H1 (cell line): Measurements from ENCODE around the gene SLC9B2. TPM values are rescaled to one million over a fixed set of nuclear protein-coding genes. Genes with fewer than 3 reads are reported as not detected.

Experiments used
- polyA plus RNA-seq, 7 experiments: library from polyadenylated mRNA; depleted of rRNA in 3 of 7; stranded (reverse) in 5 of 7; unstranded in 2 of 7; fragments of >200 nt in 5 of 7; fragments of 200-250 nt in 2 of 7; gene quantifications; 1 replicate in 5 of 7; 2 replicates in 1 of 7; 4 replicates in 1 of 7; pipeline versions ENCODE4 v1.2.1 to v1.2.3, GENCODE V29; 2011 to 2013; ENCODE audit warnings: missing spikeins in 2 of 7, mixed read lengths in 2 of 7
- total RNA-seq: library from RNA; stranded (reverse); fragmentation: NEBNext Ultra II Directional; extraction: Animal tissue kit (Norgen Biotek cat#: 25700); gene quantifications from 2 replicates; pipeline ENCODE4 v1.2.1, GENCODE V29; 2021
- TF ChIP-seq, protein P1 (sequence below): fragments of 300-600 bp; sonication (generic); IDR thresholded peaks from 2 replicates; pipeline ENCODE4 v1.7.1; 2012; ENCODE audit warnings: low read length, moderate library complexity, mild to moderate bottlenecking, inconsistent platforms; ENCODE audit not compliant: insufficient replicate concordance

The SLC9B2 gene
- total and polyA plus RNA-seq, 2 of the 8 experiments (the other 6 are each of a cell fraction or from before 2014, with no cell fraction given) = 3.2 to 5.2 TPM

DNA sequence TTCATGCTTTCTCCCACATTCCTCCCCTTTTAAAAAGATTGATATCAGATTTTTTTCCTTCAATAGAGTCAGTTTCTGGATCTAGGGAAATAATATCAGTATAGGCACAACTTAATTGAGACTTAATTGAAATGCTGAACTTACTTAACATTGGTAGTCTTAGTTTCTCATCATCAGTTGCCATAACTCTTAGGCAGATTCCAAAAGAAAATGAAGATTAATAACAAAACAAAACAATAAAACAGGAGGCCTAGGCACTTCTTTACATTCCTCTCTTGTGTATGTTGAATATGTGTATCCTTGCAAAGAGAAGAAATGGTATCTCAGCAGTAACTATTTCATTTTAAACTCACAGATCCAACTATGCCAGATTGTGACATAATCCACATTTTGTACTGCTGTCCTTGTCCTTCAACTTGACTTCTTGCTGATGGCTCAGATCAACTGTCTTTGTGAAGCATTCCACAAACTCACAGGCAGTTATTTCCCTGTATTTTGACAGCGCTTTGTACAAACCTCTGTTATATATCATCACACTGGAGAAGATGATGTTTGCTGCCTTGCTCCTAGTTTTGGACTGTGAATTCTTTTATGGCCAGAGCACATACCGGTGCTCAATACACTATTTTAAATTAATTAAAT lies 9.1 kb upstream of the SLC9B2 start (continued):
- TF ChIP-seq, protein P1, sequence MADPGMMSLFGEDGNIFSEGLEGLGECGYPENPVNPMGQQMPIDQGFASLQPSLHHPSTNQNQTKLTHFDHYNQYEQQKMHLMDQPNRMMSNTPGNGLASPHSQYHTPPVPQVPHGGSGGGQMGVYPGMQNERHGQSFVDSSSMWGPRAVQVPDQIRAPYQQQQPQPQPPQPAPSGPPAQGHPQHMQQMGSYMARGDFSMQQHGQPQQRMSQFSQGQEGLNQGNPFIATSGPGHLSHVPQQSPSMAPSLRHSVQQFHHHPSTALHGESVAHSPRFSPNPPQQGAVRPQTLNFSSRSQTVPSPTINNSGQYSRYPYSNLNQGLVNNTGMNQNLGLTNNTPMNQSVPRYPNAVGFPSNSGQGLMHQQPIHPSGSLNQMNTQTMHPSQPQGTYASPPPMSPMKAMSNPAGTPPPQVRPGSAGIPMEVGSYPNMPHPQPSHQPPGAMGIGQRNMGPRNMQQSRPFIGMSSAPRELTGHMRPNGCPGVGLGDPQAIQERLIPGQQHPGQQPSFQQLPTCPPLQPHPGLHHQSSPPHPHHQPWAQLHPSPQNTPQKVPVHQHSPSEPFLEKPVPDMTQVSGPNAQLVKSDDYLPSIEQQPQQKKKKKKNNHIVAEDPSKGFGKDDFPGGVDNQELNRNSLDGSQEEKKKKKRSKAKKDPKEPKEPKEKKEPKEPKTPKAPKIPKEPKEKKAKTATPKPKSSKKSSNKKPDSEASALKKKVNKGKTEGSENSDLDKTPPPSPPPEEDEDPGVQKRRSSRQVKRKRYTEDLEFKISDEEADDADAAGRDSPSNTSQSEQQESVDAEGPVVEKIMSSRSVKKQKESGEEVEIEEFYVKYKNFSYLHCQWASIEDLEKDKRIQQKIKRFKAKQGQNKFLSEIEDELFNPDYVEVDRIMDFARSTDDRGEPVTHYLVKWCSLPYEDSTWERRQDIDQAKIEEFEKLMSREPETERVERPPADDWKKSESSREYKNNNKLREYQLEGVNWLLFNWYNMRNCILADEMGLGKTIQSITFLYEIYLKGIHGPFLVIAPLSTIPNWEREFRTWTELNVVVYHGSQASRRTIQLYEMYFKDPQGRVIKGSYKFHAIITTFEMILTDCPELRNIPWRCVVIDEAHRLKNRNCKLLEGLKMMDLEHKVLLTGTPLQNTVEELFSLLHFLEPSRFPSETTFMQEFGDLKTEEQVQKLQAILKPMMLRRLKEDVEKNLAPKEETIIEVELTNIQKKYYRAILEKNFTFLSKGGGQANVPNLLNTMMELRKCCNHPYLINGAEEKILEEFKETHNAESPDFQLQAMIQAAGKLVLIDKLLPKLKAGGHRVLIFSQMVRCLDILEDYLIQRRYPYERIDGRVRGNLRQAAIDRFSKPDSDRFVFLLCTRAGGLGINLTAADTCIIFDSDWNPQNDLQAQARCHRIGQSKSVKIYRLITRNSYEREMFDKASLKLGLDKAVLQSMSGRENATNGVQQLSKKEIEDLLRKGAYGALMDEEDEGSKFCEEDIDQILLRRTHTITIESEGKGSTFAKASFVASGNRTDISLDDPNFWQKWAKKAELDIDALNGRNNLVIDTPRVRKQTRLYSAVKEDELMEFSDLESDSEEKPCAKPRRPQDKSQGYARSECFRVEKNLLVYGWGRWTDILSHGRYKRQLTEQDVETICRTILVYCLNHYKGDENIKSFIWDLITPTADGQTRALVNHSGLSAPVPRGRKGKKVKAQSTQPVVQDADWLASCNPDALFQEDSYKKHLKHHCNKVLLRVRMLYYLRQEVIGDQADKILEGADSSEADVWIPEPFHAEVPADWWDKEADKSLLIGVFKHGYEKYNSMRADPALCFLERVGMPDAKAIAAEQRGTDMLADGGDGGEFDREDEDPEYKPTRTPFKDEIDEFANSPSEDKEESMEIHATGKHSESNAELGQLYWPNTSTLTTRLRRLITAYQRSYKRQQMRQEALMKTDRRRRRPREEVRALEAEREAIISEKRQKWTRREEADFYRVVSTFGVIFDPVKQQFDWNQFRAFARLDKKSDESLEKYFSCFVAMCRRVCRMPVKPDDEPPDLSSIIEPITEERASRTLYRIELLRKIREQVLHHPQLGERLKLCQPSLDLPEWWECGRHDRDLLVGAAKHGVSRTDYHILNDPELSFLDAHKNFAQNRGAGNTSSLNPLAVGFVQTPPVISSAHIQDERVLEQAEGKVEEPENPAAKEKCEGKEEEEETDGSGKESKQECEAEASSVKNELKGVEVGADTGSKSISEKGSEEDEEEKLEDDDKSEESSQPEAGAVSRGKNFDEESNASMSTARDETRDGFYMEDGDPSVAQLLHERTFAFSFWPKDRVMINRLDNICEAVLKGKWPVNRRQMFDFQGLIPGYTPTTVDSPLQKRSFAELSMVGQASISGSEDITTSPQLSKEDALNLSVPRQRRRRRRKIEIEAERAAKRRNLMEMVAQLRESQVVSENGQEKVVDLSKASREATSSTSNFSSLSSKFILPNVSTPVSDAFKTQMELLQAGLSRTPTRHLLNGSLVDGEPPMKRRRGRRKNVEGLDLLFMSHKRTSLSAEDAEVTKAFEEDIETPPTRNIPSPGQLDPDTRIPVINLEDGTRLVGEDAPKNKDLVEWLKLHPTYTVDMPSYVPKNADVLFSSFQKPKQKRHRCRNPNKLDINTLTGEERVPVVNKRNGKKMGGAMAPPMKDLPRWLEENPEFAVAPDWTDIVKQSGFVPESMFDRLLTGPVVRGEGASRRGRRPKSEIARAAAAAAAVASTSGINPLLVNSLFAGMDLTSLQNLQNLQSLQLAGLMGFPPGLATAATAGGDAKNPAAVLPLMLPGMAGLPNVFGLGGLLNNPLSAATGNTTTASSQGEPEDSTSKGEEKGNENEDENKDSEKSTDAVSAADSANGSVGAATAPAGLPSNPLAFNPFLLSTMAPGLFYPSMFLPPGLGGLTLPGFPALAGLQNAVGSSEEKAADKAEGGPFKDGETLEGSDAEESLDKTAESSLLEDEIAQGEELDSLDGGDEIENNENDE = no peak
